Type B pancreatic cell (in vitro differentiated cells): ENCODE measurements around the gene EFCAB6. TPM values are rescaled to one million over a fixed set of nuclear protein-coding genes. Genes with fewer than 3 reads are reported as not detected.
A peak's percentile ranks its signal among the peaks of the same experiment; 100 is the strongest.

ENCODE experiments used
- DNase-seq: peaks from one replicate; pipeline ENCODE4 v3.0.0; 2021; ENCODE audit warnings: mixed read lengths; ENCODE audit not compliant: unreplicated experiment; ENCODE audit errors: extremely low spot score
- H3K27ac Mint-ChIP-seq: 2 replicates; pipeline ENCODE4 v1.8.0; 2021; ENCODE audit warnings: mild to moderate bottlenecking, mixed read lengths
- H3K27me3 Mint-ChIP-seq: 2 replicates; pipeline ENCODE4 v1.8.0; 2021; ENCODE audit warnings: mixed read lengths
- H3K36me3 Mint-ChIP-seq: 2 replicates; pipeline ENCODE4 v1.8.0; 2021; ENCODE audit warnings: mixed read lengths
- H3K4me1 Mint-ChIP-seq: one replicate; pipeline ENCODE4 v1.8.0; 2021; ENCODE audit warnings: mixed read lengths; ENCODE audit not compliant: unreplicated experiment
- H3K4me3 Mint-ChIP-seq: 2 replicates; pipeline ENCODE4 v1.8.0; 2021; ENCODE audit warnings: mild to moderate bottlenecking, mixed read lengths
- H3K9me3 Mint-ChIP-seq: 2 replicates; pipeline ENCODE4 v1.8.0; 2021; ENCODE audit warnings: mixed read lengths
- total RNA-seq: library from RNA; stranded (reverse); gene quantifications from 2 replicates; pipeline ENCODE4 v1.2.1, GENCODE V29; 2021; ENCODE audit warnings: low replicate concordance
- TF ChIP-seq, protein P1 (sequence below): fragments of 200-600 bp; sonication (generic); conservative IDR thresholded peaks from 2 replicates; pipeline ENCODE4 v1.5.0; 2021; ENCODE audit warnings: antibody characterized with exemption, mild to moderate bottlenecking

The EFCAB6 gene
- total RNA-seq, 1 donor from 2014 or later = 5.3 TPM

DNA sequence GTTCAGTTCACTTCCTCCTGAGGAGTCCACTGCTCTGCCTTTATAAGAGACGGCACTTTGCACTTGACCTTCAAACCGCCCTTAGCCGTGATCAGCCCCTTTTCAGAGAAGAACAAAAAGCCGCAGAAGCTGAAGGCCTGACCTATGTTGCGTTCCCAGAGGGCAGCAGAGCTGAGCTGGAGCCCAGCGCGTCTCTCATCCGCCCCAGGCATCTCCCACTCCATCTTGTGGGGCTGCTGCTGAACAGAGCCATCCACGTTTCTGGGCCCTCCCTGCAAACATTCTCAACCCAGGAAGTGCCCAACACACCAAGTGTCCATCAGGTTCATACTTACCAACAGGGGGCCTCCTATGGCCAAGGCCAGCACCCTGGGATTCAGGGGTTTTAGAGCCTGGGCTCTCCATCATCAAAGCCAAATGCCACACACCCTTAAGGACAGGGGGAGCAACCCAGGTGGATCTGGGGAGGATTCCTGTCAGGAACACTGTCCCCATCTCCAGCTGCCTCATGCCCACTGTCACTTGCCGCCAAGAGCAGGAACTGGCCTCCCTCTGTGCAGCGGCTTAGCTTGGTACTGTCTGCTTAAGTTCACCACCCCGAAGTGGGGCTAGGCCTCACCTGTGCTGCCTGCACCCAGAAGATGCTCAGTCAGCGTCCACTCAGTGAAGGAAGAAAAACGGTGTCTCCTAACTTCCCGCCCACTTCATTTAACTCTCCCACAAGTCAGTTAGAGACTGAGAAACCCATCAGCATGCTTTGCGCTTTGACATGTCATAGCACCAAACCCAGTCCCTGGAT lies 16.0 kb upstream of the EFCAB6 start:
- no peak overlapping the region for H3K27ac Mint-ChIP-seq
- no peak overlapping the region for H3K4me3 Mint-ChIP-seq
- peaks cover 9% of the 10 kb centered on the region for H3K4me1 Mint-ChIP-seq
- H3K9me3 Mint-ChIP-seq = no peaks in the 10 kb centered on the region
- no peaks in the 10 kb centered on the region for H3K36me3 Mint-ChIP-seq
- TF ChIP-seq, protein P1, sequence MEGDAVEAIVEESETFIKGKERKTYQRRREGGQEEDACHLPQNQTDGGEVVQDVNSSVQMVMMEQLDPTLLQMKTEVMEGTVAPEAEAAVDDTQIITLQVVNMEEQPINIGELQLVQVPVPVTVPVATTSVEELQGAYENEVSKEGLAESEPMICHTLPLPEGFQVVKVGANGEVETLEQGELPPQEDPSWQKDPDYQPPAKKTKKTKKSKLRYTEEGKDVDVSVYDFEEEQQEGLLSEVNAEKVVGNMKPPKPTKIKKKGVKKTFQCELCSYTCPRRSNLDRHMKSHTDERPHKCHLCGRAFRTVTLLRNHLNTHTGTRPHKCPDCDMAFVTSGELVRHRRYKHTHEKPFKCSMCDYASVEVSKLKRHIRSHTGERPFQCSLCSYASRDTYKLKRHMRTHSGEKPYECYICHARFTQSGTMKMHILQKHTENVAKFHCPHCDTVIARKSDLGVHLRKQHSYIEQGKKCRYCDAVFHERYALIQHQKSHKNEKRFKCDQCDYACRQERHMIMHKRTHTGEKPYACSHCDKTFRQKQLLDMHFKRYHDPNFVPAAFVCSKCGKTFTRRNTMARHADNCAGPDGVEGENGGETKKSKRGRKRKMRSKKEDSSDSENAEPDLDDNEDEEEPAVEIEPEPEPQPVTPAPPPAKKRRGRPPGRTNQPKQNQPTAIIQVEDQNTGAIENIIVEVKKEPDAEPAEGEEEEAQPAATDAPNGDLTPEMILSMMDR = no peak
- no peak for DNase-seq
- no peaks in the 10 kb centered on the region for H3K27me3 Mint-ChIP-seq

- H3K4me1 Mint-ChIP-seq = peaks cover 12% of the 10 kb centered on the region
- no peaks in the 10 kb centered on the region for H3K9me3 Mint-ChIP-seq
- H3K36me3 Mint-ChIP-seq = no peaks in the 10 kb centered on the region
- H3K27me3 Mint-ChIP-seq = no peaks in the 10 kb centered on the region
- DNase-seq = no peak
- TF ChIP-seq, protein P1 = no peak
- H3K4me3 Mint-ChIP-seq = no peak overlapping the region
- H3K27ac Mint-ChIP-seq = no peak overlapping the region
Observed at GRCh38 chr22:43827003-43827735, 15.1 kb upstream of the EFCAB6 start.

DNA sequence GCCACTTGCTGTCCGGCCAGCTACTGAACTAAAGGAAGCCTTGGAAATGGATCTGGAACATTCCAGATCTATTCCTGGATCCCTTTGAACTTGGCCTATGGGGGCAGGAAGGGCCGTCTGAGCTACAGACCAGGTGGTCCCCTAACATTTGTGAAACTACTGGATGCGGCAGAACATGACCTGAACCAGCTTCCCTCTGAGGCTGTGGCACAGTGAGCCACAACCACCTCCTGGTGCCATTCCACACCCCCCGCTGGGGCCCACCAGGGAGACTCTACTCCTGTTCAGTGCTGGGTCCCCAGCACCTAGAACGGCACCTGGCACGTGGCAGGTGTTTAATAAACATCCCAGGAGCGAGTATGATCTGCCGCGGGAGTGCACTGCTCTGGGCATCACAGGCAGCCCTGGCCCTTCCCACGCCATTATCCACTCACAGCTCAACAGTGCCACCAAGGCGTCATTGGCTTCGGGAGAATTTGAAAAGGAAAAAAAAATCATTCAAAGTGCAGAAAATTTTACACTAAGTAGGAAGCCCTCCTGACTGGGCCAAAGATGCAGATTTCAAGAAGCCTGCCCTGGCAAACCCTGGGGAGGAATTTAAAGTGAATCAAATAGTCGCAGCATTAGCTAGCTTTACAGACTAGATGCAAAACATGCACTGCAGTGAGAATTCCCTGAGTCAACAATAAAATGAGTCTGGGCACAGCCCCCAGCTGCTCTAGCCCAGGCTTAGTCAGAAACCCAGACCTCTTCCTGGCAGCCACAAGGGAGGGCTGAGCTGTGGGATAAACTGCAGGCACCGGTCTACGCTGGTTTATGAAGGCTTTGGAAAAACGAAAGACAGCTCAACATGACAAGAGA lies 14.3 kb upstream of the EFCAB6 start:
- Mint-ChIP-seq H3K36me3 (no peaks in the 10 kb centered on the region), H3K4me3 (no peak overlapping the region), H3K27ac (no peak overlapping the region), H3K9me3 (no peaks in the 10 kb centered on the region), H3K4me1 (peaks cover 12% of the 10 kb centered on the region), H3K27me3 (no peaks in the 10 kb centered on the region)
- peak; percentile 62 for DNase-seq
- TF ChIP-seq, protein P1 = no peak

GRCh38 chr22:43825651-43826050 lies 13.5 kb upstream of the EFCAB6 start:
- H3K27me3 Mint-ChIP-seq = no peaks in the 10 kb centered on the region
- H3K27ac Mint-ChIP-seq = no peak overlapping the region
- H3K4me1 Mint-ChIP-seq = peaks cover 19% of the 10 kb centered on the region
- no peak for DNase-seq
- H3K4me3 Mint-ChIP-seq = no peak overlapping the region
- TF ChIP-seq, protein P1 = no peak
- H3K36me3 Mint-ChIP-seq = no peaks in the 10 kb centered on the region
- H3K9me3 Mint-ChIP-seq = no peaks in the 10 kb centered on the region

GRCh38 chr22:43824724-43825420 lies 12.8 kb upstream of the EFCAB6 start:
- peaks cover 16% of the 10 kb centered on the region for H3K4me1 Mint-ChIP-seq
- no peaks in the 10 kb centered on the region for H3K36me3 Mint-ChIP-seq
- H3K4me3 Mint-ChIP-seq = no peak overlapping the region
- no peaks in the 10 kb centered on the region for H3K27me3 Mint-ChIP-seq
- H3K27ac Mint-ChIP-seq = peak overlapping the region; percentile 46
- no peaks in the 10 kb centered on the region for H3K9me3 Mint-ChIP-seq
- DNase-seq = peak; percentile 50
- TF ChIP-seq, protein P1 = no peak
